Smooth muscle cell (in vitro differentiated cells): ENCODE measurements around the gene DIS3L2. TPM values are rescaled to one million over a fixed set of nuclear protein-coding genes. Genes with fewer than 3 reads are reported as not detected.
"Not testable (repeated sequence)": the region's sequence is repeated elsewhere in the genome, so short reads cannot be mapped to it uniquely, and the experiment has no call there.

Source experiments
- DNase-seq: peaks from one replicate; lab custom pipeline; 2025; ENCODE audit not compliant: unreplicated experiment; lab: John Stamatoyannopoulos, UW
- H2AFZ ChIP-seq: fragments of 200-600 bp; sonication (generic); 2 replicates; pipeline ENCODE4 v1.6.0; 2016; ENCODE audit warnings: antibody characterized with exemption, low read depth, mild to moderate bottlenecking
- H3F3A ChIP-seq: fragments of 200-600 bp; sonication (generic); 2 replicates; pipeline ENCODE4 v1.6.0; 2017; ENCODE audit warnings: antibody characterized with exemption, low read depth
- H3K27ac ChIP-seq: fragments of 200-600 bp; sonication (generic); 2 replicates; pipeline ENCODE4 v1.5.1; 2016; ENCODE audit warnings: low read depth, mild to moderate bottlenecking
- H3K27me3 ChIP-seq: fragments of 200-600 bp; sonication (generic); 2 replicates; pipeline ENCODE4 v1.6.1; 2016; ENCODE audit warnings: low read depth, mild to moderate bottlenecking
- H3K36me3 ChIP-seq: fragments of 200-600 bp; sonication (generic); 2 replicates; pipeline ENCODE4 v1.5.1; 2016; ENCODE audit warnings: low read depth
- H3K4me1 ChIP-seq: fragments of 200-600 bp; sonication (generic); 2 replicates; pipeline ENCODE4 v1.5.1; 2016; ENCODE audit warnings: low read depth
- H3K4me2 ChIP-seq: fragments of 200-600 bp; sonication (generic); 2 replicates; pipeline ENCODE4 v1.6.0; 2016; ENCODE audit warnings: mild to moderate bottlenecking
- H3K4me3 ChIP-seq: fragments of 200-600 bp; sonication (generic); 2 replicates; pipeline ENCODE4 v1.5.1; 2016; ENCODE audit warnings: mild to moderate bottlenecking
- H3K79me2 ChIP-seq: fragments of 200-600 bp; sonication (generic); 2 replicates; pipeline ENCODE4 v1.6.0; 2016; ENCODE audit warnings: low read depth, mild to moderate bottlenecking
- H3K9ac ChIP-seq: fragments of 200-600 bp; sonication (generic); 2 replicates; pipeline ENCODE4 v1.6.0; 2016; ENCODE audit warnings: low read depth
- H3K9me3 ChIP-seq: fragments of 200-600 bp; sonication (generic); replicated peaks from 2 replicates; pipeline ENCODE4 v1.5.1; 2016; ENCODE audit warnings: low read depth
- H4K20me1 ChIP-seq: fragments of 200-600 bp; sonication (generic); 2 replicates; pipeline ENCODE4 v1.6.0; 2016; ENCODE audit warnings: low read depth
- WGBS: methylation state at CpG from one replicate; pipeline ENCODE4 v1.1.7; 2016; ENCODE audit warnings: low lambda C conversion rate; 5-methylcytosine and 5-hydroxymethylcytosine counted together
- polyA plus RNA-seq: library from polyadenylated mRNA; unstranded; fragments of >200 nt; fragmentation: Nextera tagmentation; extraction: Ambion mirVana; gene quantifications from 2 replicates; pipeline ENCODE4 v1.2.1, GENCODE V29; 2016
- total RNA-seq: library from RNA; depleted of rRNA; stranded (reverse); fragments of >200 nt; gene quantifications from 2 replicates; pipeline ENCODE4 v1.2.3, GENCODE V29; 2014
- TF ChIP-seq, protein P1 (sequence below): fragments of 200-600 bp; sonication (generic); IDR thresholded peaks from 2 replicates; pipeline ENCODE4 v1.5.1; 2017; ENCODE audit warnings: borderline replicate concordance, mild to moderate bottlenecking, antibody characterized with exemption; ENCODE audit not compliant: insufficient read depth, poor library complexity, severe bottlenecking

The DIS3L2 gene
- total and polyA plus RNA-seq, 2 experiments from 2014 or later, result 11.4 to 25.2 TPM

GRCh38 chr2:232377319-232377718 is 415.8 kb downstream of the DIS3L2 start:
- no peaks in the 10 kb centered on the region for H3K9me3 ChIP-seq
- H3K27me3 ChIP-seq, result no peaks in the 10 kb centered on the region
- no peak for DNase-seq
- TF ChIP-seq, protein P1, sequence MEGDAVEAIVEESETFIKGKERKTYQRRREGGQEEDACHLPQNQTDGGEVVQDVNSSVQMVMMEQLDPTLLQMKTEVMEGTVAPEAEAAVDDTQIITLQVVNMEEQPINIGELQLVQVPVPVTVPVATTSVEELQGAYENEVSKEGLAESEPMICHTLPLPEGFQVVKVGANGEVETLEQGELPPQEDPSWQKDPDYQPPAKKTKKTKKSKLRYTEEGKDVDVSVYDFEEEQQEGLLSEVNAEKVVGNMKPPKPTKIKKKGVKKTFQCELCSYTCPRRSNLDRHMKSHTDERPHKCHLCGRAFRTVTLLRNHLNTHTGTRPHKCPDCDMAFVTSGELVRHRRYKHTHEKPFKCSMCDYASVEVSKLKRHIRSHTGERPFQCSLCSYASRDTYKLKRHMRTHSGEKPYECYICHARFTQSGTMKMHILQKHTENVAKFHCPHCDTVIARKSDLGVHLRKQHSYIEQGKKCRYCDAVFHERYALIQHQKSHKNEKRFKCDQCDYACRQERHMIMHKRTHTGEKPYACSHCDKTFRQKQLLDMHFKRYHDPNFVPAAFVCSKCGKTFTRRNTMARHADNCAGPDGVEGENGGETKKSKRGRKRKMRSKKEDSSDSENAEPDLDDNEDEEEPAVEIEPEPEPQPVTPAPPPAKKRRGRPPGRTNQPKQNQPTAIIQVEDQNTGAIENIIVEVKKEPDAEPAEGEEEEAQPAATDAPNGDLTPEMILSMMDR, result no peak
- no peaks in the 10 kb centered on the region for H3K4me1 ChIP-seq
- no peaks in the 10 kb centered on the region for H3K36me3 ChIP-seq
- no peak overlapping the region for H3K4me3 ChIP-seq
- H3K27ac ChIP-seq, result no peak overlapping the region
- H3F3A ChIP-seq, result no peaks in the 10 kb centered on the region
- H3K9ac ChIP-seq, result no peak overlapping the region
- H3K79me2 ChIP-seq, result no peaks in the 10 kb centered on the region
- no peaks in the 10 kb centered on the region for H4K20me1 ChIP-seq
- 97% methylated on average over 7 of the region's 7 CpGs for WGBS
- no peak overlapping the region for H3K4me2 ChIP-seq
- no peak overlapping the region for H2AFZ ChIP-seq

DNA sequence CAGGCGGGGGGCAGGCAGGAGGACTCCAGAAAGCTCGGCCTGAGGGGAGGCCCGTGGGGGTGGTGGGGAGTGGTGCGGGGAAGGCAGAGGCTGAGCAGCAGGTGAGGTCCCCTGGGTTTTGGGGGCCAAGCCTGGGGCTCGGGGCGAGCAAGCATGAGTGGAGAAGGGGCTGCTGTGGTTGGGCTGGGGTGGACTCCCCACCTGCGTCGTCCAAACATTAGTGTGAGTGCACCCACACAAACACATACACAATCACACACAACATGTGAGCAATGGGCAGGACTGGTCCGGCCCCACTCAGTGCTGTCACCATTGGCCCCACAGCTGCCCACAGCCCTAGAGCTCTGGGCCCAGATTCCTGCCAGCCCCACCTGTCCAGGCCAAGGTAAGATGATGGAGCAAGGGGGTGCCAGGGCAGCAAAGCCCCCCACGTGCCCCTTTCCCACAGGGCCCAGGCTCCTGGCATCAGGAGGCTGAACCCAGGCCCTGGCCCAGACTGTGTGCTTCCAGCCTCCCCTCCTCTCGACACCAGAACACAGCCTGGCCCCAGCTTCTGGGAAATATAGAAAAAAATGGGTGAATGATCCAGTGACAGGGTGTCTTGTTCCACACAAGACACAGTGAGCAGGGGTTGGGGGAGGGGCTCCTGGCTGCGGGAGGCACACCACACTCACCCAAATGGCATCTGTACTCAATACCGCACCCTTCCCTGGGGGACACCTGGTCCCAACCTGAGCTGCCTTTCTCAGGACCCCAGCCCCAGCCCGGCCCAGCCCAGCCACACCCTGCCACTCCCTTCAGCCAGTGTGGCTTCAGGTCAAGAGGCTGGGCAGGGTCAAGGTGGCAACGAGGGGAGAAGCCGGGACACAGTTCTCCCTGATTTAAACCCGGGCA is 416.6 kb downstream of the DIS3L2 start:
- Histone ChIP-seq H4K20me1 (no peaks in the 10 kb centered on the region), H2AFZ (no peak overlapping the region), H3F3A (no peaks in the 10 kb centered on the region), H3K9me3 (no peaks in the 10 kb centered on the region), H3K27me3 (no peaks in the 10 kb centered on the region), H3K9ac (no peak overlapping the region), H3K4me3 (no peak overlapping the region), H3K79me2 (no peaks in the 10 kb centered on the region), H3K4me1 (no peaks in the 10 kb centered on the region), H3K27ac (no peak overlapping the region), H3K36me3 (no peaks in the 10 kb centered on the region), H3K4me2 (no peak overlapping the region)
- WGBS, result 87% methylated on average over 13 of the region's 17 CpGs
- DNase-seq, result no peak
- TF ChIP-seq, protein P1, result no peak

- not testable (repeated sequence) for H3K4me3 ChIP-seq, H3K9me3 ChIP-seq, H3K4me2 ChIP-seq, H4K20me1 ChIP-seq, DNase-seq, H3K79me2 ChIP-seq, H3K36me3 ChIP-seq, H3F3A ChIP-seq, H3K27me3 ChIP-seq, H3K9ac ChIP-seq, H3K27ac ChIP-seq, H3K4me1 ChIP-seq, H2AFZ ChIP-seq
- WGBS, result 93% methylated on average over 11 of the region's 12 CpGs
These were observed 417.2 kb downstream of the DIS3L2 start, which contains the start of gene ALPP for GRCh38 chr2:232378735-232379151. ALPP (plus strand) TSS chr2:232378751; CDS start chr2:232378803, 52 bp downstream.

GRCh38 chr2:232379610-232380590 is 418.4 kb downstream of the DIS3L2 start:
- not testable (repeated sequence) for H3K27me3 ChIP-seq
- 96% methylated on average over 31 of the region's 41 CpGs for WGBS

DNA sequence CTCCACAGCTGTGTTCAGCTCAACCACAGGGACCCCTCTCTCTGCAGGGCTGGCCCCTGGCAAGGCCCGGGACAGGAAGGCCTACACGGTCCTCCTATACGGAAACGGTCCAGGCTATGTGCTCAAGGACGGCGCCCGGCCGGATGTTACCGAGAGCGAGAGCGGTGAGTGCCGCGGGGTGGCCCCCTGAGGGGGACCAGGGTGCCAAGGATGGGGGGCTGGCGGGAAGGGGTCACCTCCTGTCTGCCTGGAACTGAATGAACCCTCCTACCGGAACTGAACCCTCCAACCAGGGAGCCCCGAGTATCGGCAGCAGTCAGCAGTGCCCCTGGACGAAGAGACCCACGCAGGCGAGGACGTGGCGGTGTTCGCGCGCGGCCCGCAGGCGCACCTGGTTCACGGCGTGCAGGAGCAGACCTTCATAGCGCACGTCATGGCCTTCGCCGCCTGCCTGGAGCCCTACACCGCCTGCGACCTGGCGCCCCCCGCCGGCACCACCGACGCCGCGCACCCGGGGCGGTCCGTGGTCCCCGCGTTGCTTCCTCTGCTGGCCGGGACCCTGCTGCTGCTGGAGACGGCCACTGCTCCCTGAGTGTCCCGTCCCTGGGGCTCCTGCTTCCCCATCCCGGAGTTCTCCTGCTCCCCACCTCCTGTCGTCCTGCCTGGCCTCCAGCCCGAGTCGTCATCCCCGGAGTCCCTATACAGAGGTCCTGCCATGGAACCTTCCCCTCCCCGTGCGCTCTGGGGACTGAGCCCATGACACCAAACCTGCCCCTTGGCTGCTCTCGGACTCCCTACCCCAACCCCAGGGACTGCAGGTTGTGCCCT is 419.9 kb downstream of the DIS3L2 start:
- not testable (repeated sequence) for H3K27me3 ChIP-seq, DNase-seq, H2AFZ ChIP-seq, H4K20me1 ChIP-seq, H3K4me2 ChIP-seq, H3K9me3 ChIP-seq, H3K27ac ChIP-seq, H3K4me3 ChIP-seq, H3K4me1 ChIP-seq, H3K9ac ChIP-seq, H3K36me3 ChIP-seq, H3K79me2 ChIP-seq, H3F3A ChIP-seq
- WGBS, result 90% methylated on average over 57 of the region's 59 CpGs

More at GRCh38 chr2:232379610-232380590, 418.4 kb downstream of the DIS3L2 start:
- not testable (repeated sequence) for DNase-seq, H4K20me1 ChIP-seq, H3K27ac ChIP-seq, H3F3A ChIP-seq, H3K4me1 ChIP-seq, H3K4me2 ChIP-seq, H3K4me3 ChIP-seq, H3K9me3 ChIP-seq, H3K79me2 ChIP-seq, H3K36me3 ChIP-seq, H2AFZ ChIP-seq, H3K9ac ChIP-seq
